Erythroblast (primary cell): Measurements from ENCODE around the gene FALEC.

Experiments
- GATA1 ChIP-seq: IDR thresholded peaks from 2 replicates; pipeline ENCODE4 v1.6.1; 2011; ENCODE audit warnings: low read depth, mild to moderate bottlenecking, control low read depth, low read length, moderate library complexity
- POLR2A ChIP-seq: IDR thresholded peaks from 2 replicates; pipeline ENCODE4 v1.6.1; 2011; ENCODE audit warnings: mild to moderate bottlenecking, low read length

DNA sequence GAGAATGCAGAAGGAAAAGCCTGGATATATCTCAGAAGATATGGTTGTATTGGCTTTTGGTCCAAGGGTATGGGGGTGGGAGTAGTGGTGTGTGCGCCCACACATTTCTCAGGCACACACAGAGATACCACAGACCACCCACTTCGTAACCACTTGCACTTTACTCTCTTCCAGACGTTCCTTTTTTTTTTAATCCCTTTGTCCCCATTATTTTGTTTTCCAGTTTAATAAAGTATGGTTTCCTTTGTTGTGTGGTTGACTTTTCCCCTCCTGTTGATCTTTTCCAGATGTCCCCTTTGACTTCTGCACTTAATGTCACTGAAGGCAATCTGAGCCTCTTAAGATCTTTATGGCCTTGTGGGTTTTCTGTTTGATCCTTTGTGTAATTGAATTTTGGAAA, 38.8 kb upstream of the FALEC start:
- TF ChIP-seq POLR2A (no peak), GATA1 (no peak)
